IMR-90 (cell line): ENCODE data around the gene MRPL45. TPM values are rescaled to one million over a fixed set of nuclear protein-coding genes. Genes with fewer than 3 reads are reported as not detected.

Experiments used
- ATAC-seq: fragments of 200-7000 bp; cut with Tn5 transposase; 2 replicates; pipeline ENCODE4 v1.9.1; 2020; ENCODE audit warnings: low read depth, mild to moderate bottlenecking, moderate library complexity
- BruUV-seq: library from RNA; stranded (reverse); fragments of 400-500 nt; replicated peaks from 2 replicates; lab custom pipeline; 2021; lab: Mats Ljungman, UMichigan
- CTCF ChIA-PET: fragments of 300-600 bp; formaldehyde crosslinking; extraction: SDS; loops from one replicate; lab custom pipeline; 2021; ENCODE audit warnings: antibody characterized with exemption; lab: Yijun Ruan, JAX
- POLR2A ChIA-PET: fragments of 300-600 bp; sonication (Branson Sonifier 250); formaldehyde crosslinking; loops from one replicate; lab custom pipeline; 2022; ENCODE audit warnings: antibody characterized with exemption; ENCODE audit not compliant: unreplicated experiment; lab: Charles Lee
- DNase-seq: peaks from one replicate; pipeline ENCODE4 v3.0.0; 2013
- H2AFZ ChIP-seq: replicated peaks from 2 replicates; pipeline ENCODE3; 2013; ENCODE audit warnings: low read length, mild to moderate bottlenecking; ENCODE audit not compliant: poor library complexity
- H2AK5ac ChIP-seq: 2 replicates; pipeline ENCODE4 v1.6.1; 2013; ENCODE audit warnings: low read depth, low read length, inconsistent platforms
- H2AK9ac ChIP-seq: replicated peaks from 2 replicates; pipeline ENCODE3; 2013; ENCODE audit warnings: mild to moderate bottlenecking, low read depth, low read length, moderate library complexity; ENCODE audit not compliant: poor library complexity
- H2BK120ac ChIP-seq: 2 replicates; pipeline ENCODE4 v1.6.1; 2013; ENCODE audit warnings: low read depth, low read length, inconsistent platforms
- H2BK15ac ChIP-seq: 3 replicates; pipeline ENCODE4 v1.6.1; 2013; ENCODE audit warnings: low read depth, low read length, inconsistent platforms
- H2BK20ac ChIP-seq: 2 replicates; pipeline ENCODE4 v1.6.1; 2013; ENCODE audit warnings: low read depth, mild to moderate bottlenecking, inconsistent platforms, low read length, moderate library complexity
- H2BK5ac ChIP-seq: 2 replicates; pipeline ENCODE4 v1.6.1; 2013; ENCODE audit warnings: mild to moderate bottlenecking, low read depth, low read length, inconsistent platforms; ENCODE audit not compliant: poor library complexity, severe bottlenecking
- H3K14ac ChIP-seq: replicated peaks from 2 replicates; pipeline ENCODE4 v1.6.1; 2013; ENCODE audit warnings: low read depth, low read length, inconsistent platforms
- H3K18ac ChIP-seq: 2 replicates; pipeline ENCODE4 v1.6.1; 2013; ENCODE audit warnings: low read depth, low read length, control low read depth
- H3K23ac ChIP-seq: 2 replicates; pipeline ENCODE4 v1.6.1; 2013; ENCODE audit warnings: low read depth, low read length, inconsistent platforms
- H3K27ac ChIP-seq: 2 replicates; pipeline ENCODE4 v1.5.1; 2013; ENCODE audit warnings: mild to moderate bottlenecking, control low read depth, low read length; ENCODE audit not compliant: insufficient read depth
- H3K27me3 ChIP-seq: 2 replicates; pipeline ENCODE4 v1.6.1; 2013; ENCODE audit warnings: low read length; ENCODE audit not compliant: control insufficient read depth, insufficient read depth
- H3K36me3 ChIP-seq: 2 replicates; pipeline ENCODE4 v1.6.1; 2013; ENCODE audit warnings: low read length, mixed read lengths; ENCODE audit not compliant: control insufficient read depth, insufficient read depth
- H3K4ac ChIP-seq: 2 replicates; pipeline ENCODE4 v1.6.1; 2013; ENCODE audit warnings: low read depth, low read length, inconsistent platforms
- H3K4me1 ChIP-seq: 2 replicates; pipeline ENCODE4 v1.6.1; 2013; ENCODE audit warnings: low read length, mixed read lengths; ENCODE audit not compliant: control insufficient read depth, insufficient read depth
- H3K4me2 ChIP-seq: 2 replicates; pipeline ENCODE4 v1.6.1; 2013; ENCODE audit warnings: low read depth, mild to moderate bottlenecking, control low read depth, low read length, moderate library complexity
- H3K4me3 ChIP-seq: 2 replicates; pipeline ENCODE4 v1.5.1; 2013; ENCODE audit warnings: low read depth, mild to moderate bottlenecking, control low read depth, low read length, moderate library complexity; ENCODE audit not compliant: insufficient read depth
- H3K56ac ChIP-seq: 2 replicates; pipeline ENCODE4 v1.6.1; 2013; ENCODE audit warnings: low read length, inconsistent platforms; ENCODE audit not compliant: insufficient read depth; ENCODE audit errors: extremely low read depth
- H3K79me1 ChIP-seq, 2 experiments: 2 replicates each; pipeline ENCODE4 v1.6.1; 2013; ENCODE audit warnings: low read length in 2 of 2, inconsistent platforms in 1 of 2, low read depth in 1 of 2
- H3K9ac ChIP-seq: 2 replicates; pipeline ENCODE4 v1.6.1; 2013; ENCODE audit warnings: low read depth, low read length, control low read depth
- H3K9me1 ChIP-seq: 2 replicates; pipeline ENCODE4 v1.6.1; 2013; ENCODE audit warnings: low read length, inconsistent platforms; ENCODE audit not compliant: insufficient read depth
- H3K9me3 ChIP-seq: 2 replicates; pipeline ENCODE4 v1.6.1; 2013; ENCODE audit warnings: low read length; ENCODE audit not compliant: control insufficient read depth, insufficient read depth
- H4K20me1 ChIP-seq: 2 replicates; pipeline ENCODE4 v1.6.1; 2013; ENCODE audit warnings: low read length, inconsistent platforms; ENCODE audit not compliant: insufficient read depth
- H4K5ac ChIP-seq: 2 replicates; pipeline ENCODE4 v1.6.1; 2013; ENCODE audit warnings: mild to moderate bottlenecking, low read depth, low read length, control low read depth
- H4K8ac ChIP-seq, 2 experiments: 2 replicates each; pipeline ENCODE4 v1.6.1; 2013; ENCODE audit warnings: low read depth in 2 of 2, low read length in 2 of 2, control low read depth in 1 of 2, inconsistent platforms in 1 of 2
- H4K91ac ChIP-seq: 2 replicates; pipeline ENCODE4 v1.6.1; 2013; ENCODE audit warnings: low read depth, low read length, inconsistent platforms; ENCODE audit not compliant: insufficient read depth
- BHLHE40 ChIP-seq: fragments of 150-350 bp; IDR thresholded peaks from 2 replicates; pipeline ENCODE4 v1.6.1; 2016; ENCODE audit warnings: mild to moderate bottlenecking, low read depth, low read length
- CEBPB ChIP-seq: IDR thresholded peaks from 2 replicates; pipeline ENCODE4 v1.6.1; 2012; ENCODE audit warnings: low read depth, low read length, improper control_type of control experiment
- CHD1 ChIP-seq: IDR thresholded peaks from 2 replicates; pipeline ENCODE4 v1.6.1; 2012; ENCODE audit warnings: low read depth, low read length, improper control_type of control experiment
- FOS ChIP-seq: fragments of 150-350 bp; IDR thresholded peaks from 2 replicates; pipeline ENCODE4 v1.6.1; 2016; ENCODE audit warnings: low read depth, low read length
- MAFK ChIP-seq: IDR thresholded peaks from 2 replicates; pipeline ENCODE4 v1.6.1; 2012; ENCODE audit warnings: low read depth, low read length, improper control_type of control experiment
- MAZ ChIP-seq: IDR thresholded peaks from 2 replicates; pipeline ENCODE4 v1.6.1; 2012; ENCODE audit warnings: low read depth, mild to moderate bottlenecking, low read length, improper control_type of control experiment, moderate library complexity, borderline replicate concordance
- MXI1 ChIP-seq: IDR thresholded peaks from 2 replicates; pipeline ENCODE4 v1.6.1; 2012; ENCODE audit warnings: low read depth, mild to moderate bottlenecking, low read length, moderate library complexity, borderline replicate concordance
- POLR2A ChIP-seq: IDR thresholded peaks from 2 replicates; pipeline ENCODE4 v1.6.1; 2012; ENCODE audit warnings: mild to moderate bottlenecking, low read depth, low read length
- RAD21 ChIP-seq: IDR thresholded peaks from 2 replicates; pipeline ENCODE4 v1.6.1; 2012; ENCODE audit warnings: low read length, improper control_type of control experiment
- RCOR1 ChIP-seq: IDR thresholded peaks from 2 replicates; pipeline ENCODE4 v1.6.1; 2012; ENCODE audit warnings: mild to moderate bottlenecking, low read length, improper control_type of control experiment; ENCODE audit not compliant: insufficient replicate concordance
- SMC3 ChIP-seq: fragments of 150-350 bp; IDR thresholded peaks from 2 replicates; pipeline ENCODE4 v1.6.1; 2016; ENCODE audit warnings: low read depth, mild to moderate bottlenecking, antibody characterized with exemption, low read length, moderate library complexity
- WGBS, 2 experiments: methylation state at CpG; one replicate each; pipeline versions ENCODE4 v1.1.5 to v1.1.7; 2013; ENCODE audit warnings: missing lambda C conversion rate in 2 of 2; ENCODE audit not compliant: insufficient read length in 1 of 2; ENCODE audit errors: extremely low coverage in 2 of 2; 5-methylcytosine and 5-hydroxymethylcytosine counted together
- dilution Hi-C: fragments of 300-500 bp; cut with HindIII; formaldehyde crosslinking; loops from one replicate; pipeline ENCODE4 v1.14.3; 2018; ENCODE audit warnings: low sequenced_read_pairs; ENCODE audit not compliant: unreplicated experiment
- in situ Hi-C: fragments of 300-500 bp; cut with MboI; formaldehyde crosslinking; loops from 3 replicates; pipeline ENCODE4 v1.14.3; 2019; ENCODE audit warnings: low sequenced_read_pairs, inconsistent platforms, mixed read lengths
- intact Hi-C: fragments of 100-400 bp; cut with micrococcal nuclease; formaldehyde crosslinking; loops from 2 replicates; pipeline ENCODE4 v1.10.0; 2022
- polyA plus RNA-seq, 3 experiments: library from polyadenylated mRNA; depleted of rRNA; stranded (reverse); fragments of >200 nt; gene quantifications; 2 replicates each; pipeline ENCODE4 v1.2.3, GENCODE V29; 2012; ENCODE audit warnings: low replicate concordance in 1 of 3
- total RNA-seq: library from RNA; depleted of rRNA; stranded (reverse); fragments of >200 nt; gene quantifications from 2 replicates; pipeline ENCODE4 v1.2.3, GENCODE V29; 2012
- TF ChIP-seq, protein P1 (sequence below): fragments of 150-350 bp; IDR thresholded peaks from 2 replicates; pipeline ENCODE4 v1.6.1; 2017; ENCODE audit warnings: mild to moderate bottlenecking, antibody characterized with exemption, low read length, low read depth
- TF ChIP-seq, protein P2 (sequence below): fragments of 150-350 bp; IDR thresholded peaks from 2 replicates; pipeline ENCODE4 v1.6.1; 2016; ENCODE audit warnings: low read depth, mild to moderate bottlenecking, low read length, moderate library complexity, borderline replicate concordance

MRPL45 gene
- total and polyA plus RNA-seq, 2 of the 4 experiments (the other 2 are of a cell fraction), result 39.6 to 46.8 TPM

DNA sequence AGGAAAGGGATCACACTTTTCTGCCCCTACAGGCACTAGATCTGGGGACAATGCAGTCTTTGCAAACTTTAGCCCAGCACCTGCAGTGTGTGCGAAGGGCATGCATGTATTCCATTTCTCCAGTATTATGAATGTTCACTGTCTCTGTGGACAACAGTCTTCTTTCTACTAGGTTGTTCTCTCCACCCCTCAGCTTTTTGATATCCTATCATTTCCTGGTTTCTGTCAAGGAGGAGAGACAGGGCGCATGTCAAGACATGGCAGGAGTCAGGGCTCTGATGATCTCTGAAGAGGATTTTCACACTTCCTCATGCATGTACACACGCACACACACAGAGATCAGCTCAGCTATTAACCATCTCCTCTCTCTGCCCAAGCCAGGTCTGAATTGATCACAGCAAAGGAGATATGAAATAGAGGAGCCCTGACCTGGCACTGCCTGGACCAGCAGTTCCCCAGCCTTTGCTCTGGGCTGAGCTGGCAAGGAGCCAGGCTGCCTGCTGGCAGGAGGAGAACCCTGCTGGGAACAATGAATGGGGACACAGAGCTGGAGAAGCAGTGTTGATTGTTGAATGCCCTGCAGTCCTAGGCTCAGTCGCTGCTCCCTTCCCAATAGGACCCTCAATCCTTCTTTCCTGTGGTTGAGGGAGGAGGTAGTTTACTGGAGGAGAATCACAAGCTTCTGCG, 44.2 kb downstream of the MRPL45 start:
- no peak overlapping the region for H2BK20ac ChIP-seq
- dilution Hi-C loops (no loop called here), intact Hi-C loops (no loop called here), in situ Hi-C loops (no loop called here)
- no peak overlapping the region for H3K4ac ChIP-seq
- no peak overlapping the region for H3K27ac ChIP-seq
- H3K18ac ChIP-seq, result no peak overlapping the region
- no peaks in the 10 kb centered on the region for H3K9me3 ChIP-seq
- ChIA-PET POLR2A (no interaction called here), CTCF (interaction anchor here (1.1 to 1.2 kb wide), 2 partner anchors 10 to 73 kb away, joined by 3 to 10 read pairs; partner anchors contain the start of gene SOCS7)
- H3K9me1 ChIP-seq, result 0 out of 2 replicates have a peak, but pooled peaks cover under 1% of the 10 kb centered on the region
- no peak overlapping the region for H2BK5ac ChIP-seq
- ATAC-seq (peak; percentile 24; the same call in 1 of the 2 replicates), DNase-seq (no peak)
- H3K36me3 ChIP-seq, result no peaks in the 10 kb centered on the region
- H3K23ac ChIP-seq, result no peak overlapping the region; the same call in 1 of the 2 replicates
- H3K79me1 ChIP-seq, result no peaks in the 10 kb centered on the region
- no peak for TF ChIP-seq POLR2A
- TF ChIP-seq SMC3, result no peak
- TF ChIP-seq BHLHE40, result no peak
- TF ChIP-seq, protein P1, sequence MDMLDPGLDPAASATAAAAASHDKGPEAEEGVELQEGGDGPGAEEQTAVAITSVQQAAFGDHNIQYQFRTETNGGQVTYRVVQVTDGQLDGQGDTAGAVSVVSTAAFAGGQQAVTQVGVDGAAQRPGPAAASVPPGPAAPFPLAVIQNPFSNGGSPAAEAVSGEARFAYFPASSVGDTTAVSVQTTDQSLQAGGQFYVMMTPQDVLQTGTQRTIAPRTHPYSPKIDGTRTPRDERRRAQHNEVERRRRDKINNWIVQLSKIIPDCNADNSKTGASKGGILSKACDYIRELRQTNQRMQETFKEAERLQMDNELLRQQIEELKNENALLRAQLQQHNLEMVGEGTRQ, result no peak
- TF ChIP-seq FOS, result no peak
- TF ChIP-seq MAZ, result no peak
- TF ChIP-seq, protein P2, sequence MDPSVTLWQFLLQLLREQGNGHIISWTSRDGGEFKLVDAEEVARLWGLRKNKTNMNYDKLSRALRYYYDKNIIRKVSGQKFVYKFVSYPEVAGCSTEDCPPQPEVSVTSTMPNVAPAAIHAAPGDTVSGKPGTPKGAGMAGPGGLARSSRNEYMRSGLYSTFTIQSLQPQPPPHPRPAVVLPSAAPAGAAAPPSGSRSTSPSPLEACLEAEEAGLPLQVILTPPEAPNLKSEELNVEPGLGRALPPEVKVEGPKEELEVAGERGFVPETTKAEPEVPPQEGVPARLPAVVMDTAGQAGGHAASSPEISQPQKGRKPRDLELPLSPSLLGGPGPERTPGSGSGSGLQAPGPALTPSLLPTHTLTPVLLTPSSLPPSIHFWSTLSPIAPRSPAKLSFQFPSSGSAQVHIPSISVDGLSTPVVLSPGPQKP, result no peak
- TF ChIP-seq MXI1, result no peak
- TF ChIP-seq CEBPB, result no peak
- TF ChIP-seq CHD1, result no peak
- TF ChIP-seq MAFK, result no peak
- no peak for TF ChIP-seq RCOR1
- no peak for TF ChIP-seq RAD21
- H3K27me3 ChIP-seq, result peaks cover 50% of the 10 kb centered on the region
- no peak overlapping the region for H4K91ac ChIP-seq
- H3K4me1 ChIP-seq, result no peaks in the 10 kb centered on the region
- H3K14ac ChIP-seq, result no peak overlapping the region
- 86% methylated on average over 1 of the region's 5 CpGs; no CpG with 5 or more reads in 1 of the 2 experiments for WGBS, 2 experiments
- H3K56ac ChIP-seq, result no peak overlapping the region
- H2AK9ac ChIP-seq, result peak overlapping the region; percentile 50
- BruUV-seq, result no TSS peak
- no peak overlapping the region for H2BK120ac ChIP-seq
- H3K4me2 ChIP-seq, result no peak overlapping the region
- no peak overlapping the region for H4K5ac ChIP-seq
- H4K20me1 ChIP-seq, result no peaks in the 10 kb centered on the region; the same call in 1 of the 2 replicates
- H2AK5ac ChIP-seq, result no peak overlapping the region
- no peak overlapping the region for H2AFZ ChIP-seq
- no peak overlapping the region for H3K4me3 ChIP-seq
- H3K9ac ChIP-seq, result no peak overlapping the region
- H2BK15ac ChIP-seq, result no peak overlapping the region
- H4K8ac ChIP-seq, result no peak overlapping the region
